ENCODE measurements around the gene TUBB4B. TPM values are rescaled to one million over a fixed set of nuclear protein-coding genes. Genes with fewer than 3 reads are reported as not detected.

TUBB4B gene
- total RNA-seq, 1 experiment from 2014 or later: 714 TPM

DNA sequence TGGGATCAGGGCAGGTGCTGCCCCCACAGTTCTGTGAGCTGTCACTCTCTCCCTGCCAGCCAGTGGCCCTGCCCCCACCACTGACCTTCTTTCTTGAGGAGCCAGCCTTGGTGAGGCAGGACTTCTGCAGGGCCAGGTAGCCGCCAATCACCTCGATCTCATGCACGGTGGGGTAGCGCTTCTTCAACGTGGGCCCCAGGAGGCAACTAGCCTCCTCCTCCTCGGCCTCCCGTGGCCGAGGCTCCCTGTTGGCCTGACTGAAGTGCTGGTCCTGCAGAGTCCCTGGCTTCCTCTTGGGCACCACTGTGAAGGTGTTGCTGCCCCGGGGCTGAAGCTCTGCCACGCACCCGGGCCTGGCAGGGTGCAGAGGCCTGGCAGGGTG, 42.2 kb upstream of the TUBB4B start:
- Histone ChIP-seq H3K9me3 (ENCODE audit: low read depth, low read length, poor library complexity, severe bottlenecking) (no peaks in the 10 kb centered on the region), H3K4me3 (ENCODE audit: low read depth, low read length, poor library complexity, severe bottlenecking) (peak overlapping the region; percentile 59), H3K4me1 (ENCODE audit: insufficient read depth, low read length, poor library complexity, severe bottlenecking) (peaks cover 24% of the 10 kb centered on the region), H3K27ac (ENCODE audit: low read depth, low read length, poor library complexity, severe bottlenecking) (peak overlapping the region; percentile 23), H3K27me3 (replicated peaks; ENCODE audit: insufficient read depth, low read depth, low read length, poor library complexity) (no peaks in the 10 kb centered on the region), H3K36me3 (ENCODE audit: insufficient read depth, low read length, poor library complexity, severe bottlenecking) (peaks cover under 1% of the 10 kb centered on the region)
- CTCF ChIA-PET: no interaction called here
- no TSS peak for BruUV-seq (replicated peaks)
- POLR2A ChIA-PET (ENCODE audit: low non-redundant PET): no interaction called here
- intact Hi-C loops (cut with micrococcal nuclease; ENCODE audit: unreplicated experiment): no loop called here
- no peak for DNase-seq (ENCODE audit: low spot score)
- no peak for TF ChIP-seq EZH2 (IDR thresholded peaks at IDR 0.05; ENCODE audit: borderline replicate concordance, low read depth, low read length, poor library complexity, severe bottlenecking)
- TF ChIP-seq, protein P1, sequence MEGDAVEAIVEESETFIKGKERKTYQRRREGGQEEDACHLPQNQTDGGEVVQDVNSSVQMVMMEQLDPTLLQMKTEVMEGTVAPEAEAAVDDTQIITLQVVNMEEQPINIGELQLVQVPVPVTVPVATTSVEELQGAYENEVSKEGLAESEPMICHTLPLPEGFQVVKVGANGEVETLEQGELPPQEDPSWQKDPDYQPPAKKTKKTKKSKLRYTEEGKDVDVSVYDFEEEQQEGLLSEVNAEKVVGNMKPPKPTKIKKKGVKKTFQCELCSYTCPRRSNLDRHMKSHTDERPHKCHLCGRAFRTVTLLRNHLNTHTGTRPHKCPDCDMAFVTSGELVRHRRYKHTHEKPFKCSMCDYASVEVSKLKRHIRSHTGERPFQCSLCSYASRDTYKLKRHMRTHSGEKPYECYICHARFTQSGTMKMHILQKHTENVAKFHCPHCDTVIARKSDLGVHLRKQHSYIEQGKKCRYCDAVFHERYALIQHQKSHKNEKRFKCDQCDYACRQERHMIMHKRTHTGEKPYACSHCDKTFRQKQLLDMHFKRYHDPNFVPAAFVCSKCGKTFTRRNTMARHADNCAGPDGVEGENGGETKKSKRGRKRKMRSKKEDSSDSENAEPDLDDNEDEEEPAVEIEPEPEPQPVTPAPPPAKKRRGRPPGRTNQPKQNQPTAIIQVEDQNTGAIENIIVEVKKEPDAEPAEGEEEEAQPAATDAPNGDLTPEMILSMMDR (conservative IDR thresholded peaks at IDR 0.05; ENCODE audit: low read depth, low read length): no peak

GRCh38 chr9:137199411-137200121, 41.5 kb upstream of the TUBB4B start:
- no peak for DNase-seq (ENCODE audit: low spot score)
- Histone ChIP-seq H3K36me3 (ENCODE audit: insufficient read depth, low read length, poor library complexity, severe bottlenecking) (peaks cover 6% of the 10 kb centered on the region), H3K9me3 (ENCODE audit: low read depth, low read length, poor library complexity, severe bottlenecking) (no peaks in the 10 kb centered on the region), H3K4me3 (ENCODE audit: low read depth, low read length, poor library complexity, severe bottlenecking) (peak overlapping the region; percentile 59), H3K27me3 (replicated peaks; ENCODE audit: insufficient read depth, low read depth, low read length, poor library complexity) (no peaks in the 10 kb centered on the region), H3K27ac (ENCODE audit: low read depth, low read length, poor library complexity, severe bottlenecking) (peak overlapping the region; percentile 23), H3K4me1 (ENCODE audit: insufficient read depth, low read length, poor library complexity, severe bottlenecking) (peaks cover 31% of the 10 kb centered on the region)
- TF ChIP-seq, protein P1 (conservative IDR thresholded peaks at IDR 0.05; ENCODE audit: low read depth, low read length): no peak
- TF ChIP-seq EZH2 (IDR thresholded peaks at IDR 0.05; ENCODE audit: borderline replicate concordance, low read depth, low read length, poor library complexity, severe bottlenecking): no peak
- intact Hi-C loops (cut with micrococcal nuclease; ENCODE audit: unreplicated experiment): loop anchor here (2.0 kb wide), 1 partner anchor 41 kb away; the partner anchor contains the start of gene TUBB4B
- BruUV-seq (replicated peaks): no TSS peak
- ChIA-PET POLR2A (ENCODE audit: low non-redundant PET) (no interaction called here), CTCF (no interaction called here)

GRCh38 chr9:137200311-137201204, 40.5 kb upstream of the TUBB4B start, which contains the start of gene TPRN:
TSS of gene TPRN (minus strand) at chr9:137200741. CDS start at chr9:137200711, 30 bp downstream.
- Histone ChIP-seq H3K9me3 (ENCODE audit: low read depth, low read length, poor library complexity, severe bottlenecking) (no peaks in the 10 kb centered on the region), H3K36me3 (ENCODE audit: insufficient read depth, low read length, poor library complexity, severe bottlenecking) (peaks cover 6% of the 10 kb centered on the region), H3K27me3 (replicated peaks; ENCODE audit: insufficient read depth, low read depth, low read length, poor library complexity) (no peaks in the 10 kb centered on the region), H3K4me1 (ENCODE audit: insufficient read depth, low read length, poor library complexity, severe bottlenecking) (peaks cover 34% of the 10 kb centered on the region), H3K4me3 (ENCODE audit: low read depth, low read length, poor library complexity, severe bottlenecking) (peak within 1 kb of the TSS; percentile 59), H3K27ac (ENCODE audit: low read depth, low read length, poor library complexity, severe bottlenecking) (peak within 1 kb of the TSS; percentile 76)
- ChIA-PET CTCF (interaction anchor here (0.6 to 1.0 kb wide), 4 partner anchors 12 to 208 kb away, joined by 3 to 9 read pairs (median 5); partner anchors contain the start of gene PAXX), POLR2A (ENCODE audit: low non-redundant PET) (no interaction called here)
- DNase-seq (ENCODE audit: low spot score): peak; percentile 100
- no TSS peak for BruUV-seq (replicated peaks)
- intact Hi-C loops (cut with micrococcal nuclease; ENCODE audit: unreplicated experiment): loop anchor here (2.0 kb wide), 1 partner anchor 40 kb away; the partner anchor contains the start of gene TUBB4B
- no peak for TF ChIP-seq EZH2 (IDR thresholded peaks at IDR 0.05; ENCODE audit: borderline replicate concordance, low read depth, low read length, poor library complexity, severe bottlenecking)
- TF ChIP-seq, protein P1 (conservative IDR thresholded peaks at IDR 0.05; ENCODE audit: low read depth, low read length): no peak
